Neural cell (in vitro differentiated cells): ENCODE results near the gene PRAC2. TPM values are rescaled to one million over a fixed set of nuclear protein-coding genes. Genes with fewer than 3 reads are reported as not detected.

ENCODE experiments used
- H2AFZ ChIP-seq: fragments of 200-600, 300-800 bp; sonication (generic), shearing (Covaris generic); 2 replicates; pipeline ENCODE4 v1.6.0; 2014; ENCODE audit warnings: low read depth, mild to moderate bottlenecking, antibody characterized with exemption, low read length, moderate library complexity
- H3F3A ChIP-seq: fragments of 200-600 bp; shearing (Covaris generic); 2 replicates; pipeline ENCODE4 v1.6.1; 2016; ENCODE audit warnings: mild to moderate bottlenecking, moderate library complexity, mixed read lengths, antibody characterized with exemption, low read length; ENCODE audit not compliant: insufficient read depth, poor library complexity, severe bottlenecking
- H3K27ac ChIP-seq: fragments of 200-600, 300-800 bp; sonication (generic), shearing (Covaris generic); 2 replicates; pipeline ENCODE4 v1.5.1; 2014; ENCODE audit warnings: mild to moderate bottlenecking, low read length, moderate library complexity
- H3K27me3 ChIP-seq: fragments of 300-800, 200-600 bp; sonication (generic), shearing (Covaris generic); 2 replicates; pipeline ENCODE4 v1.6.0; 2014; ENCODE audit warnings: mild to moderate bottlenecking, low read depth, low read length, moderate library complexity; ENCODE audit not compliant: insufficient read depth
- H3K36me3 ChIP-seq: fragments of 300-800, 200-600 bp; sonication (generic), shearing (Covaris generic); 2 replicates; pipeline ENCODE4 v1.5.1; 2014; ENCODE audit warnings: mild to moderate bottlenecking, antibody characterized with exemption, low read length, moderate library complexity; ENCODE audit not compliant: insufficient read depth
- H3K4me2 ChIP-seq: fragments of 300-800, 200-600 bp; sonication (generic), shearing (Covaris generic); 2 replicates; pipeline ENCODE4 v1.6.0; 2014; ENCODE audit warnings: mild to moderate bottlenecking, low read length
- H3K4me3 ChIP-seq: fragments of 300-800, 200-600 bp; sonication (generic), shearing (Covaris generic); 2 replicates; pipeline ENCODE4 v1.5.1; 2014; ENCODE audit warnings: mild to moderate bottlenecking, low read length, moderate library complexity
- H3K79me2 ChIP-seq: fragments of 200-600 bp; shearing (Covaris generic); replicated peaks from 2 replicates; pipeline ENCODE4 v1.6.0; 2014; ENCODE audit warnings: mild to moderate bottlenecking, low read length, moderate library complexity; ENCODE audit not compliant: insufficient read depth
- H3K9ac ChIP-seq: fragments of 300-800, 200-600 bp; sonication (generic), shearing (Covaris generic); 2 replicates; pipeline ENCODE4 v1.6.1; 2016; ENCODE audit warnings: mild to moderate bottlenecking, low read length, mixed read lengths
- H3K9me2 ChIP-seq: fragments of 200-600 bp; shearing (Covaris generic); 2 replicates; pipeline ENCODE4 v1.6.1; 2016; ENCODE audit warnings: mild to moderate bottlenecking, low read length, mixed read lengths; ENCODE audit not compliant: insufficient read depth
- H3K9me3 ChIP-seq: fragments of 200-600, 300-800 bp; sonication (generic), shearing (Covaris generic); 2 replicates; pipeline ENCODE4 v1.6.1; 2016; ENCODE audit warnings: mild to moderate bottlenecking, mixed run types, low read length, moderate library complexity, mixed read lengths
- H4K20me1 ChIP-seq: fragments of 200-600 bp; shearing (Covaris generic); 2 replicates; pipeline ENCODE4 v1.6.1; 2016; ENCODE audit warnings: mild to moderate bottlenecking, mixed run types; ENCODE audit not compliant: insufficient read depth
- CTCF ChIP-seq: fragments of 450-650 bp; IDR thresholded peaks from 2 replicates; pipeline ENCODE4 v1.5.1; 2014; ENCODE audit warnings: antibody characterized with exemption, mild to moderate bottlenecking, moderate library complexity; ENCODE audit not compliant: poor library complexity, severe bottlenecking
- EP300 ChIP-seq: fragments of 450-650 bp; conservative IDR thresholded peaks from 2 replicates; pipeline ENCODE4 v1.6.1; 2014; ENCODE audit warnings: antibody characterized with exemption, mild to moderate bottlenecking, moderate library complexity; ENCODE audit not compliant: poor library complexity, severe bottlenecking
- EZH2 ChIP-seq: fragments of 200-600, 300-800 bp; shearing (Covaris generic), sonication (generic); IDR thresholded peaks from 2 replicates; pipeline ENCODE4 v1.6.1; 2014; ENCODE audit warnings: antibody characterized with exemption, low read length, borderline replicate concordance, mild to moderate bottlenecking; ENCODE audit not compliant: insufficient read depth, poor library complexity, severe bottlenecking
- MXI1 ChIP-seq: fragments of 450-650 bp; conservative IDR thresholded peaks from 2 replicates; pipeline ENCODE4 v1.6.1; 2014; ENCODE audit warnings: antibody characterized with exemption, mild to moderate bottlenecking; ENCODE audit not compliant: poor library complexity, severe bottlenecking
- POLR2AphosphoS5 ChIP-seq: IDR thresholded peaks from 2 replicates; pipeline ENCODE4 v1.6.1; 2012
- REST ChIP-seq: IDR thresholded peaks from 2 replicates; pipeline ENCODE4 v1.6.1; 2012; ENCODE audit warnings: borderline replicate concordance
- SMC3 ChIP-seq: fragments of 450-650 bp; conservative IDR thresholded peaks from 2 replicates; pipeline ENCODE4 v1.6.1; 2014; ENCODE audit warnings: antibody characterized with exemption, mild to moderate bottlenecking, moderate library complexity; ENCODE audit not compliant: poor library complexity
- TAF1 ChIP-seq: IDR thresholded peaks from 2 replicates; pipeline ENCODE4 v1.6.1; 2012; ENCODE audit warnings: low read depth
- polyA plus RNA-seq: library from polyadenylated mRNA; depleted of rRNA; stranded (reverse); fragments of >200 nt; gene quantifications from 2 replicates; pipeline ENCODE4 v1.2.3, GENCODE V29; 2014

The PRAC2 gene
- polyA plus RNA-seq, 1 donor from 2014 or later = not detected

GRCh38 chr17:48717367-48718226 lies 5.4 kb upstream of the PRAC2 start:
- Histone ChIP-seq H3K9me3 (peaks cover 5% of the 10 kb centered on the region), H3K27me3 (peaks cover 100% of the 10 kb centered on the region), H3K36me3 (no peaks in the 10 kb centered on the region), H2AFZ (no peak overlapping the region), H4K20me1 (no peaks in the 10 kb centered on the region), H3K4me3 (no peak overlapping the region), H3K9ac (no peak overlapping the region), H3K9me2 (no peaks in the 10 kb centered on the region), H3F3A (no peaks in the 10 kb centered on the region), H3K4me2 (no peak overlapping the region), H3K27ac (no peak overlapping the region), H3K79me2 (no peaks in the 10 kb centered on the region)
- TF ChIP-seq EZH2 = no peak
- no peak for TF ChIP-seq TAF1
- TF ChIP-seq REST = no peak

- Histone ChIP-seq H3F3A (no peaks in the 10 kb centered on the region), H2AFZ (no peak overlapping the region), H3K9me2 (no peaks in the 10 kb centered on the region), H3K79me2 (no peaks in the 10 kb centered on the region), H3K36me3 (no peaks in the 10 kb centered on the region), H3K27me3 (peaks cover 100% of the 10 kb centered on the region), H3K4me3 (no peak overlapping the region), H3K4me2 (no peak overlapping the region), H4K20me1 (no peaks in the 10 kb centered on the region), H3K27ac (no peak overlapping the region), H3K9me3 (peaks cover 5% of the 10 kb centered on the region), H3K9ac (no peak overlapping the region)
- TF ChIP-seq SMC3 (no peak), EP300 (no peak), CTCF (no peak), TAF1 (no peak), EZH2 (no peak), POLR2AphosphoS5 (no peak), REST (no peak), MXI1 (no peak)
Observed at GRCh38 chr17:48718227-48718760, 4.7 kb upstream of the PRAC2 start.
